ENCODE results near the gene ILDR2.
A peak's percentile ranks its signal among the peaks of the same experiment; 100 is the strongest.

The ILDR2 gene

DNA sequence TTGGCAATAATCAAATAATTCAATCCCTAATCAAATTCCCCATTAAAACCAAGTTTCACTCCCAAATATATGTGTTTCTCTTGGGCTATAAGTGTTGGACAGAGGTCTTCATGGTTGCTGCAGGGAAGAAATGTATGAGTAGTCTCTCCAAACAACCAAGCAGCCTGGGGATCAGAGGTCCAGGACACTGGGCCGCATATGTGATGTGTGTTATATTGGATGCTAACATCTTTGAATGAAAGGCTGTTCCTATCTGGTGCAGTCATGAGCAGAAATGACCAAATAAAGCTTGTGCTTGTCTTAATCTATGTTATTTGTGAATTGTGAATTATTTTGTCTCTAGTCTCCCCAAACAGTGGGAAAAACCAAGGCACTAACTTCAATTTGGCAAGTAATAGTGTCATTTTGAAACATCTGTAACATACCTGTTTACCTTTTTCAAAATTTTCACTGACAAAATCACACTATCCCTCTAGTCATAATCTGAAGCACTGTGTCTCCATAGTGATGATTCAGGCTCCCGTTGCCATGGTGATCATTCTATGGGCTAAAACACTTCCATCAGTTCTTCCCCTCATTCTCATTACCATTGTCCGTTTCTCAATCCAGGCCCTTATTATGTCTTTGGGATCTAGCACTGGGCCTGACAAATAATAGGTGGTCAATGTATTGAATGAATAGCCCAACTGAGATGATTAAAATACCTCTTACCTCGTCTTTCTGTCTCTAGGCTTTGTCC is 86.8 kb downstream of the ILDR2 start:
- Histone ChIP-seq H3K27me3 (ENCODE audit: insufficient read depth, low read length) (peaks cover 5% of the 10 kb centered on the region; the same call in 1 of the 2 replicates), H3K4me1 (ENCODE audit: insufficient read depth, low read length, severe bottlenecking) (peaks cover 3% of the 10 kb centered on the region), H3K4me3 (ENCODE audit: low read depth, low read length, poor library complexity, severe bottlenecking) (no peak overlapping the region), H4K20me1 (ENCODE audit: insufficient read depth, low read length) (no peaks in the 10 kb centered on the region), H3K9ac (ENCODE audit: low read length) (no peak overlapping the region), H3K27ac (ENCODE audit: low read depth, low read length, poor library complexity, severe bottlenecking) (no peak overlapping the region), H3F3A (ENCODE audit: insufficient read depth, low read length) (no peaks in the 10 kb centered on the region), H3K36me3 (ENCODE audit: insufficient read depth, low read length) (no peaks in the 10 kb centered on the region), H2AFZ (ENCODE audit: low read length) (no peak overlapping the region), H3K9me3 (ENCODE audit: low read length) (no peaks in the 10 kb centered on the region), H3K4me2 (ENCODE audit: low read length) (no peak overlapping the region), H3K79me2 (ENCODE audit: insufficient read depth, low read length) (no peaks in the 10 kb centered on the region), H3K9me2 (ENCODE audit: low read depth, low read length) (no peaks in the 10 kb centered on the region)
- no peak for TF ChIP-seq EZH2 (IDR thresholded peaks at IDR 0.05; ENCODE audit: borderline replicate concordance, low read length)
- TF ChIP-seq, protein P1, sequence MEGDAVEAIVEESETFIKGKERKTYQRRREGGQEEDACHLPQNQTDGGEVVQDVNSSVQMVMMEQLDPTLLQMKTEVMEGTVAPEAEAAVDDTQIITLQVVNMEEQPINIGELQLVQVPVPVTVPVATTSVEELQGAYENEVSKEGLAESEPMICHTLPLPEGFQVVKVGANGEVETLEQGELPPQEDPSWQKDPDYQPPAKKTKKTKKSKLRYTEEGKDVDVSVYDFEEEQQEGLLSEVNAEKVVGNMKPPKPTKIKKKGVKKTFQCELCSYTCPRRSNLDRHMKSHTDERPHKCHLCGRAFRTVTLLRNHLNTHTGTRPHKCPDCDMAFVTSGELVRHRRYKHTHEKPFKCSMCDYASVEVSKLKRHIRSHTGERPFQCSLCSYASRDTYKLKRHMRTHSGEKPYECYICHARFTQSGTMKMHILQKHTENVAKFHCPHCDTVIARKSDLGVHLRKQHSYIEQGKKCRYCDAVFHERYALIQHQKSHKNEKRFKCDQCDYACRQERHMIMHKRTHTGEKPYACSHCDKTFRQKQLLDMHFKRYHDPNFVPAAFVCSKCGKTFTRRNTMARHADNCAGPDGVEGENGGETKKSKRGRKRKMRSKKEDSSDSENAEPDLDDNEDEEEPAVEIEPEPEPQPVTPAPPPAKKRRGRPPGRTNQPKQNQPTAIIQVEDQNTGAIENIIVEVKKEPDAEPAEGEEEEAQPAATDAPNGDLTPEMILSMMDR (IDR thresholded peaks at IDR 0.05; ENCODE audit: low read length): no peak

DNA sequence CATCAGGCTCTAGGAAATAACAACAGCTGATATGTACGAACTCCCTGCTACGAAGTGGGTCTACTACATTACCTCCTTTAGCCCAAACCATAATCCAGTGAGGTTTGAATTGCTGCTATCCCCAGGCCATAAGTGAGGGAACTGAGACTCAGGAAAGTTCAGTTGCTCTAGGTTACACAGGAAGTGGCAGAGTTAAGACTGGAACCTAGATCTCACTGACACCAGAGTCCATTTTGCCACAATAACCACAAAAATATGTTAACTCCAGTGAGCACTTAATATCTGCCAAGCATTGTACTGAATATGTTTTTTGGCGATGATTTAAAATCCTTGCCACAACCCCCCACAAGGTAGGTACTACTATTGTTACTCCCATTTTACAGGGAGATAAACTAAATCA is 90.4 kb downstream of the ILDR2 start:
- H3K4me2 ChIP-seq (ENCODE audit: low read length): no peak overlapping the region
- H3K9me3 ChIP-seq (ENCODE audit: low read length): no peaks in the 10 kb centered on the region
- TF ChIP-seq, protein P1 (IDR thresholded peaks at IDR 0.05; ENCODE audit: low read length): no peak
- no peak for TF ChIP-seq EZH2 (IDR thresholded peaks at IDR 0.05; ENCODE audit: borderline replicate concordance, low read length)
- no peak overlapping the region for H3K4me3 ChIP-seq (ENCODE audit: low read depth, low read length, poor library complexity, severe bottlenecking)
- H3K27ac ChIP-seq (ENCODE audit: low read depth, low read length, poor library complexity, severe bottlenecking): no peak overlapping the region
- H3K4me1 ChIP-seq (ENCODE audit: insufficient read depth, low read length, severe bottlenecking): peaks cover 3% of the 10 kb centered on the region
- no peaks in the 10 kb centered on the region for H3F3A ChIP-seq (ENCODE audit: insufficient read depth, low read length)
- no peak overlapping the region for H3K9ac ChIP-seq (ENCODE audit: low read length)
- H2AFZ ChIP-seq (ENCODE audit: low read length): no peak overlapping the region
- no peaks in the 10 kb centered on the region for H3K79me2 ChIP-seq (ENCODE audit: insufficient read depth, low read length)
- no peaks in the 10 kb centered on the region for H3K9me2 ChIP-seq (ENCODE audit: low read depth, low read length)
- peaks cover 7% of the 10 kb centered on the region; the same call in 1 of the 2 replicates for H3K27me3 ChIP-seq (ENCODE audit: insufficient read depth, low read length)
- H4K20me1 ChIP-seq (ENCODE audit: insufficient read depth, low read length): no peaks in the 10 kb centered on the region
- no peaks in the 10 kb centered on the region for H3K36me3 ChIP-seq (ENCODE audit: insufficient read depth, low read length)

DNA sequence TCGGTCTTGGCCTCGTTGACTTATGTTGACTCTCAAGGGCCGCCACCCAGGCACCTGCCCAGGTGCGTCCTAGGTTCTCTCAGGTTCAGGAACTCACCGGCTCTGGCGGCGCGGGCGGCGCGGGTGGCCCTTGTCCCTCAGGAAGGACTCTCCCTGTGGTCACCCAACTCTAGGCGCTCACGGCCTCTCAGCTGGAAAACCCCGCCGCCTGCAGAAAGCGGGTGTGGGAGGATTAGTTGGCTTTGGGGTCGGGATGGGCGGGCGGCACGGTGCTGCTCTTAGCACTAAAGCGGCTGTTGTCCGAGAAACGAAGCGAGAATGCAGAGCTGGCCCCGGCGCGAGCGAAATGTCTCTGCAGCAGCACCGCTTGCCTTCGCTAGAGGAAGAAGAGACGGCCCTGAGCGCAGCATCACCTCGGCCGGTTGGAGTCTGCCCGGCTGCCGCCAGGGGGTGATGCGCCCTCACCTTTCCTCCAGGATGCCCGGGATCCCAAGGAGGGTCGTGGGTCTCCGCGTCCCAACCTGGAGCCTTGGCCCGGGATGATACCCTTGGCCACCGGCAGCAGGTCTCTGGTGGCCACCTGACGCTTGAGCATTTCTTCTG is 91.2 kb downstream of the ILDR2 start:
- Histone ChIP-seq H3K79me2 (ENCODE audit: insufficient read depth, low read length) (no peaks in the 10 kb centered on the region), H3K36me3 (ENCODE audit: insufficient read depth, low read length) (no peaks in the 10 kb centered on the region), H3K9me3 (ENCODE audit: low read length) (no peaks in the 10 kb centered on the region), H4K20me1 (ENCODE audit: insufficient read depth, low read length) (no peaks in the 10 kb centered on the region), H3K4me2 (ENCODE audit: low read length) (no peak overlapping the region), H3F3A (ENCODE audit: insufficient read depth, low read length) (no peaks in the 10 kb centered on the region), H3K27ac (ENCODE audit: low read depth, low read length, poor library complexity, severe bottlenecking) (no peak overlapping the region), H3K9me2 (ENCODE audit: low read depth, low read length) (no peaks in the 10 kb centered on the region), H3K4me3 (ENCODE audit: low read depth, low read length, poor library complexity, severe bottlenecking) (no peak overlapping the region), H3K27me3 (ENCODE audit: insufficient read depth, low read length) (peaks cover 7% of the 10 kb centered on the region; the same call in 1 of the 2 replicates), H2AFZ (ENCODE audit: low read length) (no peak overlapping the region), H3K9ac (ENCODE audit: low read length) (no peak overlapping the region), H3K4me1 (ENCODE audit: insufficient read depth, low read length, severe bottlenecking) (peaks cover 3% of the 10 kb centered on the region)
- TF ChIP-seq EZH2 (IDR thresholded peaks at IDR 0.05; ENCODE audit: borderline replicate concordance, low read length): no peak
- TF ChIP-seq, protein P1 (IDR thresholded peaks at IDR 0.05; ENCODE audit: low read length): peak; percentile 65
